IMR-90 (cell line): ENCODE results near the gene ACOT4. TPM values are rescaled to one million over a fixed set of nuclear protein-coding genes. Genes with fewer than 3 reads are reported as not detected.

ENCODE experiments used
- ATAC-seq: fragments of 200-7000 bp; cut with Tn5 transposase; 2 replicates; pipeline ENCODE4 v1.9.1; 2020; ENCODE audit warnings: low read depth, mild to moderate bottlenecking, moderate library complexity
- BruUV-seq: library from RNA; stranded (reverse); fragments of 400-500 nt; replicated peaks from 2 replicates; lab custom pipeline; 2021; lab: Mats Ljungman, UMichigan
- CTCF ChIA-PET: fragments of 300-600 bp; formaldehyde crosslinking; extraction: SDS; loops from one replicate; lab custom pipeline; 2021; ENCODE audit warnings: antibody characterized with exemption; lab: Yijun Ruan, JAX
- POLR2A ChIA-PET: fragments of 300-600 bp; sonication (Branson Sonifier 250); formaldehyde crosslinking; loops from one replicate; lab custom pipeline; 2022; ENCODE audit warnings: antibody characterized with exemption; ENCODE audit not compliant: unreplicated experiment; lab: Charles Lee
- DNase-seq: peaks from one replicate; pipeline ENCODE4 v3.0.0; 2013
- H2AFZ ChIP-seq: replicated peaks from 2 replicates; pipeline ENCODE3; 2013; ENCODE audit warnings: low read length, mild to moderate bottlenecking; ENCODE audit not compliant: poor library complexity
- H2AK5ac ChIP-seq: 2 replicates; pipeline ENCODE4 v1.6.1; 2013; ENCODE audit warnings: low read depth, low read length, inconsistent platforms
- H2AK9ac ChIP-seq: replicated peaks from 2 replicates; pipeline ENCODE3; 2013; ENCODE audit warnings: mild to moderate bottlenecking, low read depth, low read length, moderate library complexity; ENCODE audit not compliant: poor library complexity
- H2BK120ac ChIP-seq: 2 replicates; pipeline ENCODE4 v1.6.1; 2013; ENCODE audit warnings: low read depth, low read length, inconsistent platforms
- H2BK15ac ChIP-seq: 3 replicates; pipeline ENCODE4 v1.6.1; 2013; ENCODE audit warnings: low read depth, low read length, inconsistent platforms
- H2BK20ac ChIP-seq: 2 replicates; pipeline ENCODE4 v1.6.1; 2013; ENCODE audit warnings: low read depth, mild to moderate bottlenecking, inconsistent platforms, low read length, moderate library complexity
- H2BK5ac ChIP-seq: 2 replicates; pipeline ENCODE4 v1.6.1; 2013; ENCODE audit warnings: mild to moderate bottlenecking, low read depth, low read length, inconsistent platforms; ENCODE audit not compliant: poor library complexity, severe bottlenecking
- H3K14ac ChIP-seq: replicated peaks from 2 replicates; pipeline ENCODE4 v1.6.1; 2013; ENCODE audit warnings: low read depth, low read length, inconsistent platforms
- H3K18ac ChIP-seq: 2 replicates; pipeline ENCODE4 v1.6.1; 2013; ENCODE audit warnings: low read depth, low read length, control low read depth
- H3K23ac ChIP-seq: 2 replicates; pipeline ENCODE4 v1.6.1; 2013; ENCODE audit warnings: low read depth, low read length, inconsistent platforms
- H3K27ac ChIP-seq: 2 replicates; pipeline ENCODE4 v1.5.1; 2013; ENCODE audit warnings: mild to moderate bottlenecking, control low read depth, low read length; ENCODE audit not compliant: insufficient read depth
- H3K27me3 ChIP-seq: 2 replicates; pipeline ENCODE4 v1.6.1; 2013; ENCODE audit warnings: low read length; ENCODE audit not compliant: control insufficient read depth, insufficient read depth
- H3K36me3 ChIP-seq: 2 replicates; pipeline ENCODE4 v1.6.1; 2013; ENCODE audit warnings: low read length, mixed read lengths; ENCODE audit not compliant: control insufficient read depth, insufficient read depth
- H3K4ac ChIP-seq: 2 replicates; pipeline ENCODE4 v1.6.1; 2013; ENCODE audit warnings: low read depth, low read length, inconsistent platforms
- H3K4me1 ChIP-seq: 2 replicates; pipeline ENCODE4 v1.6.1; 2013; ENCODE audit warnings: low read length, mixed read lengths; ENCODE audit not compliant: control insufficient read depth, insufficient read depth
- H3K4me2 ChIP-seq: 2 replicates; pipeline ENCODE4 v1.6.1; 2013; ENCODE audit warnings: low read depth, mild to moderate bottlenecking, control low read depth, low read length, moderate library complexity
- H3K4me3 ChIP-seq: 2 replicates; pipeline ENCODE4 v1.5.1; 2013; ENCODE audit warnings: low read depth, mild to moderate bottlenecking, control low read depth, low read length, moderate library complexity; ENCODE audit not compliant: insufficient read depth
- H3K56ac ChIP-seq: 2 replicates; pipeline ENCODE4 v1.6.1; 2013; ENCODE audit warnings: low read length, inconsistent platforms; ENCODE audit not compliant: insufficient read depth; ENCODE audit errors: extremely low read depth
- H3K79me1 ChIP-seq, 2 experiments: 2 replicates each; pipeline ENCODE4 v1.6.1; 2013; ENCODE audit warnings: low read length in 2 of 2, inconsistent platforms in 1 of 2, low read depth in 1 of 2
- H3K9ac ChIP-seq: 2 replicates; pipeline ENCODE4 v1.6.1; 2013; ENCODE audit warnings: low read depth, low read length, control low read depth
- H3K9me1 ChIP-seq: 2 replicates; pipeline ENCODE4 v1.6.1; 2013; ENCODE audit warnings: low read length, inconsistent platforms; ENCODE audit not compliant: insufficient read depth
- H3K9me3 ChIP-seq: 2 replicates; pipeline ENCODE4 v1.6.1; 2013; ENCODE audit warnings: low read length; ENCODE audit not compliant: control insufficient read depth, insufficient read depth
- H4K20me1 ChIP-seq: 2 replicates; pipeline ENCODE4 v1.6.1; 2013; ENCODE audit warnings: low read length, inconsistent platforms; ENCODE audit not compliant: insufficient read depth
- H4K5ac ChIP-seq: 2 replicates; pipeline ENCODE4 v1.6.1; 2013; ENCODE audit warnings: mild to moderate bottlenecking, low read depth, low read length, control low read depth
- H4K8ac ChIP-seq, 2 experiments: 2 replicates each; pipeline ENCODE4 v1.6.1; 2013; ENCODE audit warnings: low read depth in 2 of 2, low read length in 2 of 2, control low read depth in 1 of 2, inconsistent platforms in 1 of 2
- H4K91ac ChIP-seq: 2 replicates; pipeline ENCODE4 v1.6.1; 2013; ENCODE audit warnings: low read depth, low read length, inconsistent platforms; ENCODE audit not compliant: insufficient read depth
- BHLHE40 ChIP-seq: fragments of 150-350 bp; IDR thresholded peaks from 2 replicates; pipeline ENCODE4 v1.6.1; 2016; ENCODE audit warnings: mild to moderate bottlenecking, low read depth, low read length
- CEBPB ChIP-seq: IDR thresholded peaks from 2 replicates; pipeline ENCODE4 v1.6.1; 2012; ENCODE audit warnings: low read depth, low read length, improper control_type of control experiment
- CHD1 ChIP-seq: IDR thresholded peaks from 2 replicates; pipeline ENCODE4 v1.6.1; 2012; ENCODE audit warnings: low read depth, low read length, improper control_type of control experiment
- ELK1 ChIP-seq: fragments of 150-350 bp; IDR thresholded peaks from 2 replicates; pipeline ENCODE4 v1.6.1; 2016; ENCODE audit warnings: low read depth, mild to moderate bottlenecking, low read length, moderate library complexity, borderline replicate concordance
- FOS ChIP-seq: fragments of 150-350 bp; IDR thresholded peaks from 2 replicates; pipeline ENCODE4 v1.6.1; 2016; ENCODE audit warnings: low read depth, low read length
- MAFK ChIP-seq: IDR thresholded peaks from 2 replicates; pipeline ENCODE4 v1.6.1; 2012; ENCODE audit warnings: low read depth, low read length, improper control_type of control experiment
- MAZ ChIP-seq: IDR thresholded peaks from 2 replicates; pipeline ENCODE4 v1.6.1; 2012; ENCODE audit warnings: low read depth, mild to moderate bottlenecking, low read length, improper control_type of control experiment, moderate library complexity, borderline replicate concordance
- MXI1 ChIP-seq: IDR thresholded peaks from 2 replicates; pipeline ENCODE4 v1.6.1; 2012; ENCODE audit warnings: low read depth, mild to moderate bottlenecking, low read length, moderate library complexity, borderline replicate concordance
- NFE2L2 ChIP-seq: fragments of 150-350 bp; IDR thresholded peaks from 2 replicates; pipeline ENCODE4 v1.6.1; 2016; ENCODE audit warnings: low read depth, mild to moderate bottlenecking, low read length
- POLR2A ChIP-seq: IDR thresholded peaks from 2 replicates; pipeline ENCODE4 v1.6.1; 2012; ENCODE audit warnings: mild to moderate bottlenecking, low read depth, low read length
- RAD21 ChIP-seq: IDR thresholded peaks from 2 replicates; pipeline ENCODE4 v1.6.1; 2012; ENCODE audit warnings: low read length, improper control_type of control experiment
- RCOR1 ChIP-seq: IDR thresholded peaks from 2 replicates; pipeline ENCODE4 v1.6.1; 2012; ENCODE audit warnings: mild to moderate bottlenecking, low read length, improper control_type of control experiment; ENCODE audit not compliant: insufficient replicate concordance
- RFX5 ChIP-seq: IDR thresholded peaks from 2 replicates; pipeline ENCODE4 v1.8.0; 2012; ENCODE audit warnings: low read depth, mild to moderate bottlenecking, low read length, moderate library complexity
- SMC3 ChIP-seq: fragments of 150-350 bp; IDR thresholded peaks from 2 replicates; pipeline ENCODE4 v1.6.1; 2016; ENCODE audit warnings: low read depth, mild to moderate bottlenecking, antibody characterized with exemption, low read length, moderate library complexity
- USF2 ChIP-seq: fragments of 150-350 bp; IDR thresholded peaks from 2 replicates; pipeline ENCODE4 v1.6.1; 2017; ENCODE audit warnings: mild to moderate bottlenecking, antibody characterized with exemption, low read length, low read depth
- WGBS, 2 experiments: methylation state at CpG; one replicate each; pipeline versions ENCODE4 v1.1.5 to v1.1.7; 2013; ENCODE audit warnings: missing lambda C conversion rate in 2 of 2; ENCODE audit not compliant: insufficient read length in 1 of 2; ENCODE audit errors: extremely low coverage in 2 of 2; 5-methylcytosine and 5-hydroxymethylcytosine counted together
- dilution Hi-C: fragments of 300-500 bp; cut with HindIII; formaldehyde crosslinking; loops from one replicate; pipeline ENCODE4 v1.14.3; 2018; ENCODE audit warnings: low sequenced_read_pairs; ENCODE audit not compliant: unreplicated experiment
- in situ Hi-C: fragments of 300-500 bp; cut with MboI; formaldehyde crosslinking; loops from 3 replicates; pipeline ENCODE4 v1.14.3; 2019; ENCODE audit warnings: low sequenced_read_pairs, inconsistent platforms, mixed read lengths
- intact Hi-C: fragments of 100-400 bp; cut with micrococcal nuclease; formaldehyde crosslinking; loops from 2 replicates; pipeline ENCODE4 v1.10.0; 2022
- polyA plus RNA-seq, 3 experiments: library from polyadenylated mRNA; depleted of rRNA; stranded (reverse); fragments of >200 nt; gene quantifications; 2 replicates each; pipeline ENCODE4 v1.2.3, GENCODE V29; 2012; ENCODE audit warnings: low replicate concordance in 1 of 3
- total RNA-seq: library from RNA; depleted of rRNA; stranded (reverse); fragments of >200 nt; gene quantifications from 2 replicates; pipeline ENCODE4 v1.2.3, GENCODE V29; 2012

ACOT4 gene
- total and polyA plus RNA-seq, 2 of the 4 experiments (the other 2 are of a cell fraction) = 0.22 to 0.54 TPM

GRCh38 chr14:73633116-73634010, 41.7 kb downstream of the ACOT4 start:
- no peaks in the 10 kb centered on the region for H3K9me3 ChIP-seq
- peak overlapping the region; percentile 98 for H2AFZ ChIP-seq
- peak overlapping the region; percentile 90 for H3K4me2 ChIP-seq
- POLR2A ChIA-PET = interaction anchor here (0.6 kb wide), 1 partner anchor 304 kb away, joined by 4 read pairs; no protein-coding TSS in a partner anchor
- H3K27me3 ChIP-seq = no peaks in the 10 kb centered on the region; the same call in 1 of the 2 replicates
- peak overlapping the region; percentile 32; the same call in 1 of the 2 replicates for H3K56ac ChIP-seq
- H3K4me1 ChIP-seq = no peaks in the 10 kb centered on the region
- no peak overlapping the region for H4K5ac ChIP-seq
- no peaks in the 10 kb centered on the region for H3K9me1 ChIP-seq
- DNase-seq (peak; percentile 69), ATAC-seq (peak; percentile 97)
- peak overlapping the region; percentile 62; the same call in 1 of the 2 replicates for H3K14ac ChIP-seq
- H2AK5ac ChIP-seq = no peak overlapping the region
- H3K79me1 ChIP-seq = no peaks in the 10 kb centered on the region
- peak overlapping the region; percentile 30 for H3K4me3 ChIP-seq
- BruUV-seq = no TSS peak
- dilution Hi-C loops = no loop called here
- in situ Hi-C loops = no loop called here
- H3K27ac ChIP-seq = no peak overlapping the region
- WGBS, 2 experiments = 28% methylated on average over 18 of the region's 44 CpGs; no CpG with 5 or more reads in 1 of the 2 experiments
- H2BK5ac ChIP-seq = no peak overlapping the region
- no peak overlapping the region; the same call in 1 of the 2 replicates for H4K91ac ChIP-seq
- H2BK15ac ChIP-seq = no peak overlapping the region; the same call in 2 of the 3 replicates
- H4K8ac ChIP-seq = peak overlapping the region; percentile 62 to 95
- intact Hi-C loops = loop anchor here (1.0 to 10.0 kb wide), 4 partner anchors 125 to 459 kb away; no protein-coding TSS in a partner anchor
- H3K18ac ChIP-seq = no peak overlapping the region
- H3K23ac ChIP-seq = peak overlapping the region; percentile 45; the same call in 1 of the 2 replicates
- peak overlapping the region; percentile 74 for H2BK120ac ChIP-seq
- no peak overlapping the region for H2BK20ac ChIP-seq
- no peaks in the 10 kb centered on the region for H3K36me3 ChIP-seq
- CTCF ChIA-PET = interaction anchor here (0.6 to 2.4 kb wide), 6 partner anchors 29 to 142 kb away, joined by 3 to 12 read pairs (median 4); partner anchors contain the start of gene RIOX1
- peak overlapping the region; percentile 58 for H3K9ac ChIP-seq
- peak overlapping the region; percentile 89 for H2AK9ac ChIP-seq
- no peaks in the 10 kb centered on the region for H4K20me1 ChIP-seq
- H3K4ac ChIP-seq = peak overlapping the region; percentile 24; the same call in 1 of the 2 replicates
- TF ChIP-seq POLR2A = no peak
- no peak for TF ChIP-seq RFX5
- TF ChIP-seq MXI1 = no peak
- no peak for TF ChIP-seq BHLHE40
- TF ChIP-seq CHD1 = no peak
- TF ChIP-seq MAZ = no peak
- TF ChIP-seq CEBPB = no peak
- TF ChIP-seq RCOR1 = no peak
- TF ChIP-seq ELK1 = no peak
- TF ChIP-seq USF2 = peak; percentile 52; the same call in 1 of the 2 replicates
- TF ChIP-seq MAFK = no peak
- TF ChIP-seq FOS = no peak
- no peak for TF ChIP-seq NFE2L2
- peak; percentile 81 for TF ChIP-seq SMC3
- TF ChIP-seq RAD21 = peak; percentile 88
